A549 (cell line): ENCODE data around the gene NCF2. TPM values are rescaled to one million over a fixed set of nuclear protein-coding genes. Genes with fewer than 3 reads are reported as not detected.

Experiments used
- ATAC-seq, 2 experiments: fragments of 200-7000 bp in 1 of 2; fragments of >200 bp in 1 of 2; cut with Nextera tagmentation in 1 of 2; cut with Tn5 transposase in 1 of 2; 3 replicates each; pipeline versions ENCODE4 v1.8.0 to v1.9.1; 2018 to 2020; ENCODE audit warnings: mild to moderate bottlenecking in 1 of 2, moderate library complexity in 1 of 2
- CTCF ChIA-PET: fragments of 300-600 bp; sonication (Branson Sonifier 250); formaldehyde crosslinking; extraction: SDS; loops from one replicate; lab custom pipeline; 2021; ENCODE audit warnings: antibody characterized with exemption, inconsistent platforms; lab: Yijun Ruan, JAX
- POLR2A ChIA-PET: fragments of 350-600 bp; formaldehyde crosslinking; extraction: SDS; loops from one replicate; lab custom pipeline; 2021; ENCODE audit warnings: antibody characterized with exemption, inconsistent platforms; lab: Yijun Ruan, JAX
- DNase-seq, 2 experiments: peaks; one replicate each; pipeline versions ENCODE4 v3.0.0 to v3.0.0-alpha.2; 2011 to 2016; ENCODE audit warnings: low read depth in 1 of 2, low spot score in 1 of 2
- FAIRE-seq: peaks from 2 replicates; lab custom pipeline; 2011; peaks lifted over from hg19 to GRCh38; lab: Jason Lieb, UNC
- H3K27ac ChIP-seq, 2 experiments: fragments of >200 bp; sonication (Bioruptor Twin); formaldehyde crosslinking; 3 replicates each; pipeline ENCODE4 v1.5.1; 2016 to 2017
- H3K4me1 ChIP-seq: fragments of >200 bp; sonication (Bioruptor Twin); formaldehyde crosslinking; 3 replicates; pipeline ENCODE4 v1.6.1; 2016
- H3K4me2 ChIP-seq: fragments of >200 bp; sonication (Bioruptor Twin); formaldehyde crosslinking; 3 replicates; pipeline ENCODE4 v1.6.1; 2016
- H3K4me3 ChIP-seq: fragments of >200 bp; sonication (Bioruptor Twin); formaldehyde crosslinking; 3 replicates; pipeline ENCODE4 v1.5.1; 2016
- H3K9me3 ChIP-seq: fragments of >200 bp; sonication (Bioruptor Twin); formaldehyde crosslinking; 3 replicates; pipeline ENCODE4 v1.6.1; 2016
- BHLHE40 ChIP-seq: IDR thresholded peaks from 2 replicates; pipeline ENCODE4 v1.6.1; 2012; ENCODE audit warnings: low read depth, low read length, inconsistent platforms
- EHF ChIP-seq: fragments of 250-450 bp; sonication (Bioruptor Pico); IDR thresholded peaks from 2 replicates; pipeline ENCODE4 v1.5.0; 2020; ENCODE audit warnings: mild to moderate bottlenecking
- EHMT2 ChIP-seq: fragments of 200-600 bp; sonication (generic); IDR thresholded peaks from 2 replicates; pipeline ENCODE4 v1.6.1; 2016; ENCODE audit warnings: antibody characterized with exemption, low read depth, mild to moderate bottlenecking, moderate library complexity
- HOXB5 ChIP-seq: fragments of 250-450 bp; sonication (Bioruptor Pico); IDR thresholded peaks from 2 replicates; pipeline ENCODE4 v1.5.0; 2020; ENCODE audit warnings: mild to moderate bottlenecking, moderate library complexity
- MYC ChIP-seq: IDR thresholded peaks from 2 replicates; pipeline ENCODE4 v1.6.1; 2012; ENCODE audit warnings: mild to moderate bottlenecking, inconsistent platforms, low read length, improper control_type of control experiment, borderline replicate concordance
- NPAS2 ChIP-seq: fragments of 250-450 bp; sonication (Bioruptor Pico); IDR thresholded peaks from 2 replicates; pipeline ENCODE4 v1.8.0; 2022; ENCODE audit warnings: mild to moderate bottlenecking, moderate library complexity, borderline replicate concordance
- NR3C1 ChIP-seq: fragments of >200 bp; sonication (Bioruptor Twin); formaldehyde crosslinking; IDR thresholded peaks from 3 replicates; pipeline ENCODE4 v1.6.1; 2017
- POLR2AphosphoS2 ChIP-seq: conservative IDR thresholded peaks from 2 replicates; pipeline ENCODE4 v1.6.1; 2012; ENCODE audit warnings: low read length, improper control_type of control experiment, inconsistent platforms
- RCOR1 ChIP-seq: fragments of 150-350 bp; IDR thresholded peaks from 2 replicates; pipeline ENCODE4 v1.6.1; 2014; ENCODE audit warnings: antibody characterized with exemption, low read length, low read depth
- RNF2 ChIP-seq: fragments of 200-600 bp; sonication (generic); IDR thresholded peaks from 2 replicates; pipeline ENCODE4 v1.6.1; 2016; ENCODE audit warnings: low read depth, mild to moderate bottlenecking, antibody characterized with exemption, moderate library complexity, borderline replicate concordance
- TFCP2L1 ChIP-seq: fragments of 250-450 bp; sonication (Bioruptor Pico); IDR thresholded peaks from 2 replicates; pipeline ENCODE4 v1.5.0; 2021; ENCODE audit warnings: mild to moderate bottlenecking
- WGBS: methylation state at CpG from one replicate; pipeline ENCODE4 v1.1.6; 2017; ENCODE audit errors: missing lambda C conversion rate; 5-methylcytosine and 5-hydroxymethylcytosine counted together
- polyA plus RNA-seq, 4 experiments: library from polyadenylated mRNA; depleted of rRNA in 3 of 4; stranded (reverse); fragments of >200 nt; fragmentation: RNase III in 1 of 4; extraction: RNeasy Plus Mini Kit Qiagen cat#74134 plus additional on column Dnase treatment in 1 of 4; gene quantifications; 2 replicates in 3 of 4; 3 replicates in 1 of 4; pipeline ENCODE4 v1.2.3, GENCODE V29; 2011 to 2017
- TF ChIP-seq, protein P1 (sequence below): fragments of >200 bp; sonication (Bioruptor Twin); formaldehyde crosslinking; IDR thresholded peaks from 3 replicates; pipeline ENCODE4 v1.5.1; 2016
- TF ChIP-seq, protein P2 (sequence below): IDR thresholded peaks from 2 replicates; pipeline ENCODE4 v1.6.1; 2012
- TF ChIP-seq, protein P3 (sequence below): fragments of 250-450 bp; sonication (Bioruptor Pico); IDR thresholded peaks from 2 replicates; pipeline ENCODE4 v1.5.0; 2020; ENCODE audit warnings: low read depth, mild to moderate bottlenecking, moderate library complexity
- TF ChIP-seq, protein P4 (sequence below): fragments of >200 bp; sonication (Bioruptor Twin); formaldehyde crosslinking; IDR thresholded peaks from 3 replicates; pipeline ENCODE4 v1.6.1; 2016
- TF ChIP-seq, protein P5 (sequence below): IDR thresholded peaks from 2 replicates; pipeline ENCODE4 v1.6.1; 2012; ENCODE audit warnings: low read depth, borderline replicate concordance

NCF2 gene
- polyA plus RNA-seq, 2 of the 4 experiments (the other 2 are of a cell fraction): 4.5 to 4.6 TPM

DNA sequence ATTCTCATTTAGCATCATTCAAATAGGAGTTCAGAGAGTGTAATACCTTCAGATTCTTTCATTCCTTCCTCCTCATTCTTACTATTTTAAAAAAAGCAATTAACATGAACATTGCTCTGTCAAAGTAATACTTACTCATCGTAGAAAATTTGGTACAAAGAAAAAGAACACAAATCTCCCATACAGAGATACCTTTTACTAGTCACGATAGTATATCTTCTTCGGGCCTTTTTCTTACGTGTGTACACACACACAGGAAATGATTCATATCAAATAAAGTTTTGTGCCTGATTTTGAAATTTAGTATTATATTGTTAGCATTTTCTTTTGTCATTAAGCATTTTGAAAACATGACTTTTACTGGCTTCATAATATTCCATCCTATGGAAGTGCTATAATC is 52.9 kb downstream of the NCF2 start (continued):
- TF ChIP-seq, protein P1, sequence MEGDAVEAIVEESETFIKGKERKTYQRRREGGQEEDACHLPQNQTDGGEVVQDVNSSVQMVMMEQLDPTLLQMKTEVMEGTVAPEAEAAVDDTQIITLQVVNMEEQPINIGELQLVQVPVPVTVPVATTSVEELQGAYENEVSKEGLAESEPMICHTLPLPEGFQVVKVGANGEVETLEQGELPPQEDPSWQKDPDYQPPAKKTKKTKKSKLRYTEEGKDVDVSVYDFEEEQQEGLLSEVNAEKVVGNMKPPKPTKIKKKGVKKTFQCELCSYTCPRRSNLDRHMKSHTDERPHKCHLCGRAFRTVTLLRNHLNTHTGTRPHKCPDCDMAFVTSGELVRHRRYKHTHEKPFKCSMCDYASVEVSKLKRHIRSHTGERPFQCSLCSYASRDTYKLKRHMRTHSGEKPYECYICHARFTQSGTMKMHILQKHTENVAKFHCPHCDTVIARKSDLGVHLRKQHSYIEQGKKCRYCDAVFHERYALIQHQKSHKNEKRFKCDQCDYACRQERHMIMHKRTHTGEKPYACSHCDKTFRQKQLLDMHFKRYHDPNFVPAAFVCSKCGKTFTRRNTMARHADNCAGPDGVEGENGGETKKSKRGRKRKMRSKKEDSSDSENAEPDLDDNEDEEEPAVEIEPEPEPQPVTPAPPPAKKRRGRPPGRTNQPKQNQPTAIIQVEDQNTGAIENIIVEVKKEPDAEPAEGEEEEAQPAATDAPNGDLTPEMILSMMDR: no peak
- TF ChIP-seq NPAS2 (CRISPR knock-in tag): no peak
- TF ChIP-seq, protein P2, sequence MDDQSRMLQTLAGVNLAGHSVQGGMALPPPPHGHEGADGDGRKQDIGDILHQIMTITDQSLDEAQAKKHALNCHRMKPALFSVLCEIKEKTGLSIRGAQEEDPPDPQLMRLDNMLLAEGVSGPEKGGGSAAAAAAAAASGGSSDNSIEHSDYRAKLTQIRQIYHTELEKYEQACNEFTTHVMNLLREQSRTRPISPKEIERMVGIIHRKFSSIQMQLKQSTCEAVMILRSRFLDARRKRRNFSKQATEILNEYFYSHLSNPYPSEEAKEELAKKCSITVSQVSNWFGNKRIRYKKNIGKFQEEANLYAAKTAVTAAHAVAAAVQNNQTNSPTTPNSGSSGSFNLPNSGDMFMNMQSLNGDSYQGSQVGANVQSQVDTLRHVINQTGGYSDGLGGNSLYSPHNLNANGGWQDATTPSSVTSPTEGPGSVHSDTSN: no peak
- TF ChIP-seq TFCP2L1: no peak
- no peak for TF ChIP-seq BHLHE40

DNA sequence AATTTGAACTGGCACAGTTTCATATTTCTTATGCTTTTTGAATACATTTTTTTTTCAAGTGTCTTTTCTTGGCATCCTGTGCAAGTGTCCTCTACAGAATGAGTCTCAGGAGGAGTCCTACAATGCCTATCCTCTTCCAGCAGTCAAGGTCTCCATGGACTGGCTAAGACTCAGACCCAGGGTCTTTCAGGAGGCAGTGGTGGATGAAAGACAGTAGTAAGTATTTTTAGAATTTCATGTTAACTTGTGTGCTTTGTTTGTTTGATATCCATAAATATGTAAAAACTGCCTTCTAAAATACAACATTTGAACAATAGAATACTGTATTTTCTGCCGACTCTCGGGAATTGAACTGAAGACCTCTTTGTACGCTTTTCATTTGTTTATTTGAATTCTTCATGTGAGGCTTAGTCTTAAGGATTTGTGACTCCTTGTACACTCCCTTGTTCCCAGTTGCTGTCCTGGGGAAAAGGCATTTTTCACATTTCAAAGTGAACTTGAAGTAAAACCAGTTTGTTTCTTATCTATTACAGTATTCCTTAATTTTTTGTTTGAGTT is 56.6 kb downstream of the NCF2 start:
- no peak for ATAC-seq
- Histone ChIP-seq H3K4me2 (no peak overlapping the region), H3K4me3 (no peak overlapping the region), H3K9me3 (no peaks in the 10 kb centered on the region), H3K4me1 (no peaks in the 10 kb centered on the region), H3K27ac (no peak overlapping the region)
- no peak for DNase-seq
- TF ChIP-seq EHMT2 (no peak), POLR2AphosphoS2 (no peak), RCOR1 (no peak), HOXB5 (no peak), NR3C1 (no peak)
- TF ChIP-seq, protein P3, sequence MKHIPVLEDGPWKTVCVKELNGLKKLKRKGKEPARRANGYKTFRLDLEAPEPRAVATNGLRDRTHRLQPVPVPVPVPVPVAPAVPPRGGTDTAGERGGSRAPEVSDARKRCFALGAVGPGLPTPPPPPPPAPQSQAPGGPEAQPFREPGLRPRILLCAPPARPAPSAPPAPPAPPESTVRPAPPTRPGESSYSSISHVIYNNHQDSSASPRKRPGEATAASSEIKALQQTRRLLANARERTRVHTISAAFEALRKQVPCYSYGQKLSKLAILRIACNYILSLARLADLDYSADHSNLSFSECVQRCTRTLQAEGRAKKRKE (CRISPR knock-in tag): no peak
- TF ChIP-seq, protein P4, sequence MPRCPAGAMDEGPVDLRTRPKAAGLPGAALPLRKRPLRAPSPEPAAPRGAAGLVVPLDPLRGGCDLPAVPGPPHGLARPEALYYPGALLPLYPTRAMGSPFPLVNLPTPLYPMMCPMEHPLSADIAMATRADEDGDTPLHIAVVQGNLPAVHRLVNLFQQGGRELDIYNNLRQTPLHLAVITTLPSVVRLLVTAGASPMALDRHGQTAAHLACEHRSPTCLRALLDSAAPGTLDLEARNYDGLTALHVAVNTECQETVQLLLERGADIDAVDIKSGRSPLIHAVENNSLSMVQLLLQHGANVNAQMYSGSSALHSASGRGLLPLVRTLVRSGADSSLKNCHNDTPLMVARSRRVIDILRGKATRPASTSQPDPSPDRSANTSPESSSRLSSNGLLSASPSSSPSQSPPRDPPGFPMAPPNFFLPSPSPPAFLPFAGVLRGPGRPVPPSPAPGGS: no peak
- TF ChIP-seq, protein P5, sequence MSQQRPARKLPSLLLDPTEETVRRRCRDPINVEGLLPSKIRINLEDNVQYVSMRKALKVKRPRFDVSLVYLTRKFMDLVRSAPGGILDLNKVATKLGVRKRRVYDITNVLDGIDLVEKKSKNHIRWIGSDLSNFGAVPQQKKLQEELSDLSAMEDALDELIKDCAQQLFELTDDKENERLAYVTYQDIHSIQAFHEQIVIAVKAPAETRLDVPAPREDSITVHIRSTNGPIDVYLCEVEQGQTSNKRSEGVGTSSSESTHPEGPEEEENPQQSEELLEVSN: no peak
- WGBS: 95% methylated on average over 3 of the region's 3 CpGs
- ChIA-PET CTCF (interaction anchor here (0.6 to 1.5 kb wide), 2 partner anchors 12 to 89 kb away, joined by 3 read pairs; no protein-coding TSS in a partner anchor), POLR2A (no interaction called here)
- FAIRE-seq: no peak

DNA sequence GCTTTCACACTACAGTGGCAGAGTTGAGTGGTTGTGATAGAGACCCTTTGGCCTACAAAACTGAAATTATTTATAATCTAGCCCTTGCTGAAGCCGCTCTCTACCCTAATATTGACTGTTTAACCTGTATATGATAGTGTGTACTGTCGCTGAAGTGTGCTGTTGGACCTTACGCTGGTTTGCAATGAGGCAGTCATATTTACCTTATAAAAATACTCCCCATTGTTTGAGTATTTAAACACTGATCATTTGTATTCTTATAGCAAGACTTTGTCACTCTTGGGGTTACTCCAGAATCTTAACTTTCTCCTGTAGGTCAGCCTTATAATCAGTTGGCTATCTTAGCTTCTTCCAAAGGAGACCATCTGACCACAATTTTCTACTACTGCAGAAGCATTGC is 61.7 kb downstream of the NCF2 start:
- ChIA-PET CTCF (no interaction called here), POLR2A (no interaction called here)
- ATAC-seq (no peak), DNase-seq (no peak), FAIRE-seq (no peak)
- H3K4me1 ChIP-seq: 0 out of 3 replicates have a peak, but pooled peaks cover 6% of the 10 kb centered on the region
- WGBS: 96% methylated on average over 3 of the region's 3 CpGs
- no peak overlapping the region for H3K4me3 ChIP-seq
- H3K4me2 ChIP-seq: no peak overlapping the region
- no peak overlapping the region for H3K27ac ChIP-seq
- no peaks in the 10 kb centered on the region for H3K9me3 ChIP-seq
- TF ChIP-seq RNF2 (no peak), EHF (CRISPR knock-in tag) (no peak), MYC (no peak)
- TF ChIP-seq, protein P4: no peak
